ENCODE results near the gene VRK3. TPM values are rescaled to one million over a fixed set of nuclear protein-coding genes. Genes with fewer than 3 reads are reported as not detected.
A peak's percentile ranks its signal among the peaks of the same experiment; 100 is the strongest.

Gene VRK3
- polyA plus RNA-seq, 1 of the 3 experiments (the other 2 are of a cell fraction) = 30.3 TPM

GRCh38 chr19:50003810-50004419 lies 21.3 kb downstream of the VRK3 start:
- 62% methylated on average over 11 of the region's 11 CpGs for WGBS (ENCODE audit: low lambda C conversion rate)
- Histone ChIP-seq H3K9ac (peak overlapping the region; percentile 61; the same call in 1 of the 2 replicates), H3K9me3 (no peaks in the 10 kb centered on the region), H3K4me1 (ENCODE audit: control insufficient read depth in 1 of 2, insufficient read depth in 2 of 2, low read depth in 1 of 2, low read length in 1 of 2) (peaks cover 0 to 9% of the 10 kb centered on the region in 2 experiments; a peak in 2 of 4 replicates), H3K79me2 (ENCODE audit: insufficient read depth) (no peaks in the 10 kb centered on the region), H3K9me2 (no peaks in the 10 kb centered on the region), H4K20me1 (ENCODE audit: insufficient read depth) (peaks cover 24% of the 10 kb centered on the region), H3K27me3 (ENCODE audit: insufficient read depth) (no peaks in the 10 kb centered on the region), H3K36me3 (replicated peaks in 1 of 2; ENCODE audit: control insufficient read depth in 1 of 2, insufficient read depth in 2 of 2, low read length in 1 of 2) (peaks cover 29 to 43% of the 10 kb centered on the region in 2 experiments), H3F3A (replicated peaks; ENCODE audit: insufficient read depth) (peaks cover 10% of the 10 kb centered on the region), H3K4me2 (peak overlapping the region; percentile 84), H3K27ac (ENCODE audit: low read depth in 2 of 2, low read length in 1 of 2) (peak overlapping the region; percentile 12 to 93; a peak in 3 of 4 replicates), H2AFZ (ENCODE audit: low read depth) (no peak overlapping the region; the same call in 1 of the 2 replicates), H3K4me3 (ENCODE audit: low read depth in 2 of 2, low read length in 1 of 2) (0 out of 4 replicates have a peak overlapping the region, but pooled peaks of 1 of the 2 experiments have one; percentile 10)
- ChIA-PET POLR2A (no interaction called here), CTCF (interaction anchor here (0.6 to 3.3 kb wide), 2 partner anchors 11 to 66 kb away, joined by 3 to 11 read pairs; no protein-coding TSS in a partner anchor)
- DNase-seq = no peak
- TF ChIP-seq PBX3 (IDR thresholded peaks at IDR 0.05) (peak; percentile 35; the same call in 1 of the 2 replicates), EP300 (IDR thresholded peaks at IDR 0.05; ENCODE audit: borderline replicate concordance in 1 of 2, low read depth in 1 of 2, low read length in 1 of 2) (peak in 1 of 2 experiments; percentile 29; a peak in 1 of 4 replicates), IRF3 (IDR thresholded peaks at IDR 0.05; ENCODE audit: low read depth, low read length) (no peak), TAF1 (IDR thresholded peaks at IDR 0.05; ENCODE audit: borderline replicate concordance, low read depth, low read length) (no peak), MEF2A (IDR thresholded peaks at IDR 0.05; ENCODE audit: borderline replicate concordance, low read depth) (peak; percentile 97), MAX (IDR thresholded peaks at IDR 0.05; ENCODE audit: low read depth) (peak; percentile 41; the same call in 1 of the 2 replicates), JUND (IDR thresholded peaks at IDR 0.05) (peak; percentile 92), EZH2phosphoT487 (IDR thresholded peaks at IDR 0.05; ENCODE audit: borderline replicate concordance, low read depth) (no peak), YY1 (IDR thresholded peaks at IDR 0.05; ENCODE audit: low read depth) (no peak), FOSL2 (IDR thresholded peaks at IDR 0.05; ENCODE audit: borderline replicate concordance, low read depth) (peak; percentile 96), REST (IDR thresholded peaks at IDR 0.05; ENCODE audit: low read depth, low read length) (no peak), TCF12 (IDR thresholded peaks at IDR 0.05) (peak; percentile 80), POLR2AphosphoS5 (IDR thresholded peaks at IDR 0.05; ENCODE audit: low read depth, low read length) (peak; percentile 66; the same call in 1 of the 2 replicates), SIN3A (IDR thresholded peaks at IDR 0.05; ENCODE audit: borderline replicate concordance, low read depth, low read length) (peak; percentile 60; the same call in 1 of the 2 replicates), RXRA (IDR thresholded peaks at IDR 0.05; ENCODE audit: borderline replicate concordance, low read depth) (peak; percentile 78), NFIC (IDR thresholded peaks at IDR 0.05; ENCODE audit: borderline replicate concordance) (peak; percentile 76)

All from SK-N-SH (cell line).